Erythroblast (primary cell): ENCODE measurements around the gene SCNN1A.

Source experiments
- GATA1 ChIP-seq: IDR thresholded peaks from 2 replicates; pipeline ENCODE4 v1.6.1; 2011; ENCODE audit warnings: low read depth, mild to moderate bottlenecking, control low read depth, low read length, moderate library complexity
- POLR2A ChIP-seq: IDR thresholded peaks from 2 replicates; pipeline ENCODE4 v1.6.1; 2011; ENCODE audit warnings: mild to moderate bottlenecking, low read length

DNA sequence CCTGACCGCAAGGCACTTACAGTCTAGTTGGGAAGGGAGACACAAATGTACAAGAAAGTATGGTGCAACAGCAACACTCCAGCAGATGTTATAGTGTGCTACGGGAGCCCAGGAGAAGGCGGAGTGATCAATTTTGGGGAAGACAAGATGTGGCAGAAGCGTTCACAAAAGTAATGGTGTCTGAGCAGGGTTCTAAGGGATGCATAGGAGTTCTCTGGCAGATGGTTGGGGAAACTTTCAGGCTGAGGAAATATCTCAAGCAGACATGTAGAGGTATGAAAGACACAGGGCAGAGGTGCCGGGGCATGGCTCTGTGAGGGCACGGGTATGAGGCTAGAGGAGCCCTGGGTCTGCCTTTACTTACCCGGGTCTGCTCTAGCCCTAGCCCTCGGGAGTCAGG is 28.4 kb downstream of the SCNN1A start:
- TF ChIP-seq POLR2A (no peak), GATA1 (no peak)
